ENCODE results near the gene MIOS.

MIOS gene

GRCh38 chr7:7576344-7576743 lies 9.7 kb downstream of the MIOS start:
- no peak overlapping the region for H3K27ac ChIP-seq
- H3K27me3 ChIP-seq (ENCODE audit: insufficient read depth, low read depth), result no peaks in the 10 kb centered on the region
- no peaks in the 10 kb centered on the region for H3K36me3 ChIP-seq (ENCODE audit: insufficient read depth)
- no peak overlapping the region for H3K4me2 ChIP-seq
- H3K79me2 ChIP-seq (ENCODE audit: insufficient read depth, low read depth), result no peaks in the 10 kb centered on the region
- peaks cover 20% of the 10 kb centered on the region for H3K4me1 ChIP-seq (ENCODE audit: low read depth, poor library complexity, severe bottlenecking)
- H3K4me3 ChIP-seq (IDR thresholded peaks at IDR 0.05; ENCODE audit: insufficient read depth, low read depth, low read length), result no peak overlapping the region
- no peak overlapping the region for H3K9ac ChIP-seq
- no peak overlapping the region for H2AFZ ChIP-seq (ENCODE audit: low read depth)
- no peaks in the 10 kb centered on the region for H4K20me1 ChIP-seq (ENCODE audit: insufficient read depth)
- TF ChIP-seq CTCF (conservative IDR thresholded peaks at IDR 0.05; ENCODE audit: low read depth, low read length), result no peak

- peaks cover 12% of the 10 kb centered on the region for H3K4me1 ChIP-seq (ENCODE audit: low read depth, poor library complexity, severe bottlenecking)
- no peak overlapping the region for H3K9ac ChIP-seq
- H3K36me3 ChIP-seq (ENCODE audit: insufficient read depth), result no peaks in the 10 kb centered on the region
- H3K4me2 ChIP-seq, result no peak overlapping the region
- H3K27me3 ChIP-seq (ENCODE audit: insufficient read depth, low read depth), result no peaks in the 10 kb centered on the region
- H3K27ac ChIP-seq, result no peak overlapping the region
- H2AFZ ChIP-seq (ENCODE audit: low read depth), result no peak overlapping the region
- no peaks in the 10 kb centered on the region for H4K20me1 ChIP-seq (ENCODE audit: insufficient read depth)
- H3K79me2 ChIP-seq (ENCODE audit: insufficient read depth, low read depth), result no peaks in the 10 kb centered on the region
- TF ChIP-seq CTCF (conservative IDR thresholded peaks at IDR 0.05; ENCODE audit: low read depth, low read length), result no peak
- no peak overlapping the region for H3K4me3 ChIP-seq (IDR thresholded peaks at IDR 0.05; ENCODE audit: insufficient read depth, low read depth, low read length)
Observed at GRCh38 chr7:7577888-7578287, 11.2 kb downstream of the MIOS start.

GRCh38 chr7:7579638-7580037 lies 13.0 kb downstream of the MIOS start:
- Histone ChIP-seq H3K36me3 (ENCODE audit: insufficient read depth) (no peaks in the 10 kb centered on the region), H3K79me2 (ENCODE audit: insufficient read depth, low read depth) (no peaks in the 10 kb centered on the region), H3K4me3 (IDR thresholded peaks at IDR 0.05; ENCODE audit: insufficient read depth, low read depth, low read length) (no peak overlapping the region)

GRCh38 chr7:7581531-7582179 lies 15.0 kb downstream of the MIOS start:
- Histone ChIP-seq H3K79me2 (ENCODE audit: insufficient read depth, low read depth) (no peaks in the 10 kb centered on the region), H3K9ac (no peak overlapping the region), H3K4me3 (IDR thresholded peaks at IDR 0.05; ENCODE audit: insufficient read depth, low read depth, low read length) (no peak overlapping the region), H3K4me2 (no peak overlapping the region), H4K20me1 (ENCODE audit: insufficient read depth) (no peaks in the 10 kb centered on the region), H3K4me1 (ENCODE audit: low read depth, poor library complexity, severe bottlenecking) (peaks cover 8% of the 10 kb centered on the region), H3K27me3 (ENCODE audit: insufficient read depth, low read depth) (no peaks in the 10 kb centered on the region), H2AFZ (ENCODE audit: low read depth) (no peak overlapping the region), H3K27ac (no peak overlapping the region), H3K36me3 (ENCODE audit: insufficient read depth) (no peaks in the 10 kb centered on the region)
- TF ChIP-seq CTCF (conservative IDR thresholded peaks at IDR 0.05; ENCODE audit: low read depth, low read length), result no peak

More at GRCh38 chr7:7579638-7580037, 13.0 kb downstream of the MIOS start:
- H4K20me1 ChIP-seq (ENCODE audit: insufficient read depth), result no peaks in the 10 kb centered on the region
- no peak overlapping the region for H3K4me2 ChIP-seq
- H3K27me3 ChIP-seq (ENCODE audit: insufficient read depth, low read depth), result no peaks in the 10 kb centered on the region
- H3K4me1 ChIP-seq (ENCODE audit: low read depth, poor library complexity, severe bottlenecking), result peaks cover 8% of the 10 kb centered on the region
- H2AFZ ChIP-seq (ENCODE audit: low read depth), result no peak overlapping the region
- no peak overlapping the region for H3K27ac ChIP-seq
- TF ChIP-seq CTCF (conservative IDR thresholded peaks at IDR 0.05; ENCODE audit: low read depth, low read length), result no peak
- no peak overlapping the region for H3K9ac ChIP-seq
